GM18502 (cell line): ENCODE measurements around the gene SMC5.
"Not testable (repeated sequence)": the region's sequence is repeated elsewhere in the genome, so short reads cannot be mapped to it uniquely, and the experiment has no call there.

Source experiments
- ATAC-seq: cut with Tn5 transposase; IDR thresholded peaks from one replicate; pipeline ENCODE4 v1.9.1; 2021; ENCODE audit warnings: mild to moderate bottlenecking; ENCODE audit not compliant: unreplicated experiment, poor library complexity

SMC5 gene

DNA sequence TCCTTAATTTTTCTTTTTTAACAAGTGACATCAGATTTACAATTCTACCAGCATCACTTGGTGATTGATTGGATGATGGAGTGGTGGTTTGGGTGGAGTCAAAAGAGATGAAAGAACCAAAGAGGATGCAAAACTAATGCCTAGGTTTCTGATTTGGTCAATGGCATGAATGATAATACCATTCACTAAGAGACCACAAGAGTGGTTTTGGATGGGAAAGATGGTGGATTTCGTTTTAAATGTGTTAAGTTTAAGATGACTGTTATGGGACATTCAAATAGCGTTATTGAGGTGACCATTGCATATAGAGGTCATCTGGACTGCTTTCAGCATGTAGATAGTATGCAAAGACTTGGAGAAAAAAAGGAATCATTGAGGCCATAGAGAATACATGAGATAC lies 3.6 kb downstream of the SMC5 start:
- ATAC-seq, result no peak

GRCh38 chr9:70262948-70263347 lies 4.2 kb downstream of the SMC5 start:
- ATAC-seq, result no peak

GRCh38 chr9:70263421-70263820 lies 4.6 kb downstream of the SMC5 start:
- ATAC-seq, result no peak

GRCh38 chr9:70278305-70278704 lies 19.5 kb downstream of the SMC5 start:
- no peak for ATAC-seq

DNA sequence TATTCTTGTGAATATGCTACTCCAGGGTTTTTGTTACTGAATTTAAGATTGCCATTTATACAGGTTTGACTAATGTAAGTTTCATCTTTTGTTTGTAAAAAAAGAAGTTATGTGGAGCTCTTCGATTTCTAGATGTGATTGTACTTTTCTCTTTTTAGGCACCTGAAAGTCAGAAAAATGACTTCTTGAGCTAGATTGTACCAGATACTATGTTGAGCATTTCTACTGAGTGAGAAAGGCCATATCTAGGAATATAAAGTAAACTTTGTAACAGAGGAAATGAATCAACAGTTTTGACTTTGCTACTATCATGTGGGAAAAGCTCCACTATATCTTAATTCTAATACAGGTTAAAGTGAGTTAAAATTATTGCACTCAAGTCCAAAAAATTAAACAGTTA lies 25.1 kb downstream of the SMC5 start:
- ATAC-seq, result no peak

DNA sequence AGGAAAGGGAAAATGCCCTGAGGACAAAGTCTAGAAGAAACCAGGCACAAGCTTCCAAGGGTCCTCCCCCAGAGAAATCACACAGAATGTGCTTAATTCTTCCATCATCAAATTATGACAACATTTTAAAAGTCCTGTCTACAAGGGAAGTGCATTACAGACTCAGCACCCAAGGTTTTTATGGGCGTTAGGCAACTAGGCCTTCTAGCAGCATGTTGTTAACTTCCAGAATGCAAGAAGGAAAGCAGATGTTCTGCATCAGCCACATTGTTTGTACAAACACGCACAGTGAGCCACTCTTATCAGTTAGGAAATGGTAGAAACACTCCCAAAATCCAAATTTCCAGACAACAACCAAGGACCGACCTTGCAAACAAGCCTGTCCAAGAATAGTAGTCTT lies 26.5 kb downstream of the SMC5 start:
- ATAC-seq, result no peak

DNA sequence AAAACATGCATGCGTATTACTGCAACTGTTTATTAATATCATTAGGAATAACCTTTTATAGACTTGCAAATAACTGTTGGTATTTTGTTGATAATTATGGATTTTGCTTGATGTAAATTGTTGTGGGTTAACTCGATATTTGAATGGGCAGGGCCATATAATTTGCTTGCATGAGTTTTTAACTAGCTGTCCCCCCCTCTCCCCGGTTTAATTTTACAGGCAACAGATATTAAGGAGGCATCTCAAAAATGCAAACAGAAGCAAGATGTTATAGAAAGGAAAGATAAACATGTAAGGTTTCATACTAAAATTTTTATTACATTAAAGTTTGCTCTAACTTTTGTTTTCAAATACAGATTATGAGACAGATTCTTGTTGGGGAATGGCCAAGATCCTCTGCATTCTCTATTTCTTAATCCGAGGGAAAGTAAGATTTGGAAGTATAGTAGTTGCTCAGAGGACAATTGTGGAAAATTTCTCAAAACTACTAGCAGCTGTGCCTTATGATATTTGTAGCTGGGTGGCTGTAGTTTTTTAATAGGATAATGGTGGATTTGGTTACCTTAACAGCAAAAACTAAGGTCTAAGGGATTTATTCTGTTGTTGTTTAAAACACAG lies 27.3 kb downstream of the SMC5 start:
- no peak for ATAC-seq

GRCh38 chr9:70290626-70291025 lies 31.8 kb downstream of the SMC5 start:
- ATAC-seq, result no peak

- ATAC-seq, result no peak
Measured at GRCh38 chr9:70291446-70291845, 32.7 kb downstream of the SMC5 start.

DNA sequence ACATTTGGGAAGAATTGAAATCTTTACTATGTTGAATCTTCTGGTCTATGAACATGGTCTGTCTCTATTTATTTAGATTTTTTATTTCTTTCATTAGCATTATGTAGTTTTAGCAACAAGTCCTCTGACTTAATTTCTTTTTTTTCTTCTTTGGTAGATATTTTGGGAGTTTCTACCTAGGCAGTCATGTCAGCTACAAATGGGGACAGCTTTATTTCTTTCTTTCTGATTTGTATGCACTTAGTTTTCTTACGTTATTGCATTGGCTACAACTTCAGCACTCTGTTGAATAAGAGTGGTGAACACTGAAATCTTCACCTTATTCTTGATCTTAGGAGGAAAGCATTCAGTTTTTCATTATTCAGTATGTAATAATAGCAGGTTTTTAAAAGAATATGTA lies 33.5 kb downstream of the SMC5 start:
- ATAC-seq, result no peak

GRCh38 chr9:70293214-70293613 lies 34.4 kb downstream of the SMC5 start:
- no peak for ATAC-seq

DNA sequence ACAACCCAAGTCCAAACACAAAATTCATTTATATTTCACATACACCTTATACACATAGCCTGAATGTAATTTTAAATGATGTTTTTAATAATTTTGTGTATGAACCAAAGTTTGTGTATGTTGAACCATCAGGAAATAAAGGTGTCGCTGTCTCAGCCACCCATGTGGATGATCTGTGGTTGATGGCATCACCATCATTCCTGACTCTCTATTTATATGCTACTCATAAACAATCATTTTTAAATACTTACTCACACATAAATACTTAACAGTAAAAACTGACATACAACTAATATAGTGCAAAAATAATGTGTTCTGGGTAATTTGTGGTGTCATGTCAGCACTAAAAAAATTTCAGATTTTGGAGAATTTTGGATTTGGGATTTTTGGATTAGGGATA lies 38.4 kb downstream of the SMC5 start:
- no peak for ATAC-seq

- ATAC-seq, result no peak
Measured at GRCh38 chr9:70298245-70298771, 39.5 kb downstream of the SMC5 start.

- no peak for ATAC-seq
Measured at GRCh38 chr9:70303268-70303667, 44.5 kb downstream of the SMC5 start.

DNA sequence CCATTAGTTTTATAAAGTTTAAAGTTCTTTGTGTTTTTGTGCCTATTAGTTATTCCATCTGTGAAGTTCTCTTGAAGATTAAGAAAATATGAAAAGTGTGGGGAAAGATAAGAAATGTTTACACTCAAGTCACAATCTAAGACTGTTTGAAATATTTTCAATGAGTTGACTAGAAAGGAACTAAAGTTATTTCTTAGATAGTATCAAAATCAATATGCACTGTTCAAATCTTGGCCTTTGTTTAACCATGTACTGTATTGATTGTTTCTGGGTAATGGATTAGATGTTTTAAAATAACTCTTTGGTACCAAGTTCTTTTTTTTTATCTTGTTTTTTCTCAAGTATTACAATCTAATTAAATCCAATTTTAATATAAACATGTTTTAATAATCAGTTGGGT lies 46.0 kb downstream of the SMC5 start:
- ATAC-seq, result no peak

GRCh38 chr9:70315389-70315788 lies 56.6 kb downstream of the SMC5 start:
- ATAC-seq, result no peak

DNA sequence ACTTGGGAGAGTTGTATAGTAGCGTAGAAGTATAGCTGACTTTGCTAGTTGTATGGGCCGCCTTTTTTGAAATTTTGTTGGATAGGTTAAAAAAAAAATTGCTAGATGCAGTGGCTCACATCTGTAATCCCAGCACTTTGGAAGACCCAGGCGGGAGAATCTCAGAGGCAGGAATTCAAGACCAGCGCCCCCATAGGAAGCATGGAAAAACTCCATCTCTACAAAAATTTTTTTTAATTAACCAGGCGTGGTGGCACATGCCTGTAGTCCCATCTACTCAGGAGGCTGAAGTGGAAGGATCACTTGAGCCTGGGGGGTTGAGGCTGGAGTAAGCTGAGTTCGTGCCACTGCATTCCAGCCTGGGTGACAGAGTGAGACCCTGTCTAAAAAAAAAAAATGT lies 59.2 kb downstream of the SMC5 start:
- ATAC-seq, result no peak

- ATAC-seq, result no peak
Measured at GRCh38 chr9:70322096-70322495, 63.3 kb downstream of the SMC5 start.

DNA sequence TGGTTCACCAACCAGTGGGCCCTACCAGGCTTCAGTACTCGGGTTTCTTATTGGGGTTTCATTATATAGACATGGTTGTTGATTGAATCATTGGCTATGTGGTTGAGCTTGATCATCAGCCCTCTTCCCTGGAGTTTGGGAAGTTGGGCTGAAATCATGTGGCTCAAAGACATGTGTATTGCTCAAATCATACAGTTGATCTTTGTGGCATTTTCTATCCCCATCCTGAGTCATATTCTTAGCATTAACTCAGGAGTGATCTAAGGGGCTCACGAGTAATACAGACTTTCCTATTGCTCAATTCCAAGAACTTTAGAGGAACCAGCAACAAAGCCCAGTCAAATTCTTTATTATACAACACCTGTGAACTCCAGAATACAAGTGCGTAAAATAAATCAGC lies 66.2 kb downstream of the SMC5 start:
- no peak for ATAC-seq

DNA sequence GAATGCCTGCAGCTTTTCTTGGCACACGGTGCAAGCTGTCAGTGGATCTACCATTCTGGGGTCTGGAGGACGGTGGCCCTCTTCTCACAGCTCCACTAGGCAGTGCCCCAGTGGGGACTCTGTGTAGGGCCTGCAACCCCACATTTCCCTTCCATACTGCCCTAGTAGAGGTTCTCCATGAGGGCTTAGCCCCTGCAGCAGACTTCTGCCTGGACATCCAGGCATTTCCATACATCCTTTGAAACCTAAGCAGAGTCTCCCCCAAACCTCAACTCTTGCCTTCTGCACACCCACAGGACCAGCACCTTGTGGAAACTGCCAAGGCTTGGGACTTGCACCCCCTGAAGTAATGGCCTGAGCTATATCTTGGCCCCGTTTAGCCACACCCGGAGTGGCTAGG lies 69.8 kb downstream of the SMC5 start:
- ATAC-seq, result not testable (repeated sequence)

- no peak for ATAC-seq
Measured at GRCh38 chr9:70340572-70340971, 81.8 kb downstream of the SMC5 start.

- no peak for ATAC-seq
Measured at GRCh38 chr9:70347046-70347445, 88.3 kb downstream of the SMC5 start.

GRCh38 chr9:70352356-70352755 lies 93.6 kb downstream of the SMC5 start:
- ATAC-seq, result no peak
